ENCODE data around the gene PLEKHA4. TPM values are rescaled to one million over a fixed set of nuclear protein-coding genes. Genes with fewer than 3 reads are reported as not detected.

PLEKHA4 gene
- polyA plus RNA-seq, 3 donors = 0.69 to 1.5 (median 1.1) TPM

- Histone ChIP-seq H3K79me2 (ENCODE audit: insufficient read depth, low read length) (peaks cover 19% of the 10 kb centered on the region), H3K4me2 (replicated peaks; ENCODE audit: extremely low read depth, low read length, poor library complexity, severe bottlenecking) (no peak overlapping the region), H3K36me3 (replicated peaks in 1 of 2; ENCODE audit: control insufficient read depth in 1 of 2, insufficient read depth in 2 of 2, low read length in 2 of 2) (peaks cover 14 to 30% of the 10 kb centered on the region in 2 donors), H2AFZ (ENCODE audit: insufficient read depth, low read depth, low read length, poor library complexity, severe bottlenecking) (no peak overlapping the region), H3K4me1 (ENCODE audit: control insufficient read depth in 1 of 2, insufficient read depth in 2 of 2, low read length in 2 of 2) (peaks cover 30 to 48% of the 10 kb centered on the region in 2 donors), H3K27ac (ENCODE audit: low read depth in 1 of 2, low read length in 2 of 2) (no peak overlapping the region), H3K9ac (ENCODE audit: insufficient read depth, low read length, poor library complexity, severe bottlenecking) (no peak overlapping the region), H3K9me3 (replicated peaks in 1 of 2; ENCODE audit: control insufficient read depth in 1 of 2, insufficient read depth in 1 of 2, low read length in 2 of 2) (peaks cover 6 to 7% of the 10 kb centered on the region in 2 donors), H4K20me1 (ENCODE audit: insufficient read depth, low read length) (peaks cover 66% of the 10 kb centered on the region), H3K27me3 (ENCODE audit: control insufficient read depth in 2 of 2, insufficient read depth in 2 of 2, low read length in 2 of 2) (no peaks in the 10 kb centered on the region), H3K4me3 (replicated peaks in 1 of 3; ENCODE audit: low read depth in 2 of 3, low read length in 3 of 3) (no peak overlapping the region)
- peaks cover 11 to 32% (median 15%) of the 10 kb centered on the region in 7 donors for H3K9me3 Mint-ChIP-seq
- WGBS (ENCODE audit: insufficient coverage) = 93% methylated on average over 3 of the region's 13 CpGs
- H3K4me1 Mint-ChIP-seq = peaks cover 37% of the 10 kb centered on the region
- H3K27me3 Mint-ChIP-seq (ENCODE audit: low read depth in 3 of 3) = peaks cover 1 to 7% (median 1%) of the 10 kb centered on the region in 3 donors
- intact Hi-C loops (cut with micrococcal nuclease) = loop anchor here in 1 of 2 donors (10.0 kb wide), 1 partner anchor 554 kb away; the partner anchor contains the start of gene EMP3
- H3K27ac Mint-ChIP-seq = peak overlapping the region in 3 of 7 donors; percentile 12 to 61 (median 26)
- H3K36me3 Mint-ChIP-seq = peaks cover 32 to 52% of the 10 kb centered on the region in 2 donors
- H3K4me3 Mint-ChIP-seq = no peak overlapping the region
- no peak for DNase-seq
- TF ChIP-seq CTCF (IDR thresholded peaks at IDR 0.05) = no peak
These were observed 10.7 kb upstream of the PLEKHA4 start for GRCh38 chr19:48879025-48879637.

GRCh38 chr19:48878196-48879024, 10.0 kb upstream of the PLEKHA4 start:
- WGBS (ENCODE audit: insufficient coverage) = 52% methylated on average over 5 of the region's 11 CpGs
- H3K36me3 ChIP-seq (replicated peaks in 1 of 2; ENCODE audit: control insufficient read depth in 1 of 2, insufficient read depth in 2 of 2, low read length in 2 of 2) = peaks cover 21 to 35% of the 10 kb centered on the region in 2 donors
- peak overlapping the region; percentile 51 to 100 (median 75) for H3K27ac Mint-ChIP-seq
- H2AFZ ChIP-seq (ENCODE audit: insufficient read depth, low read depth, low read length, poor library complexity, severe bottlenecking) = no peak overlapping the region
- no peak overlapping the region for H3K4me3 Mint-ChIP-seq
- peaks cover 38 to 56% of the 10 kb centered on the region in 2 donors for H3K4me1 ChIP-seq (ENCODE audit: control insufficient read depth in 1 of 2, insufficient read depth in 2 of 2, low read length in 2 of 2)
- peaks cover 44% of the 10 kb centered on the region for H3K4me1 Mint-ChIP-seq
- H3K36me3 Mint-ChIP-seq = peaks cover 39 to 59% of the 10 kb centered on the region in 2 donors
- H4K20me1 ChIP-seq (ENCODE audit: insufficient read depth, low read length) = peaks cover 73% of the 10 kb centered on the region
- no peaks in the 10 kb centered on the region for H3K27me3 ChIP-seq (ENCODE audit: control insufficient read depth in 2 of 2, insufficient read depth in 2 of 2, low read length in 2 of 2)
- peaks cover 6 to 7% of the 10 kb centered on the region in 2 donors for H3K9me3 ChIP-seq (replicated peaks in 1 of 2; ENCODE audit: control insufficient read depth in 1 of 2, insufficient read depth in 1 of 2, low read length in 2 of 2)
- DNase-seq = peak in 2 of 3 donors; percentile 63 to 67
- H3K9me3 Mint-ChIP-seq = peaks cover 12 to 31% (median 16%) of the 10 kb centered on the region in 7 donors
- intact Hi-C loops (cut with micrococcal nuclease) = loop anchor here in 1 of 2 donors (10.0 kb wide), 1 partner anchor 554 kb away; the partner anchor contains the start of gene EMP3
- H3K27me3 Mint-ChIP-seq (ENCODE audit: low read depth in 3 of 3) = peaks cover 0 to 12% (median 1%) of the 10 kb centered on the region in 3 donors
- no peak for TF ChIP-seq CTCF (IDR thresholded peaks at IDR 0.05)
- H3K4me3 ChIP-seq (replicated peaks in 1 of 3; ENCODE audit: low read depth in 2 of 3, low read length in 3 of 3) = no peak overlapping the region
- H3K79me2 ChIP-seq (ENCODE audit: insufficient read depth, low read length) = peaks cover 27% of the 10 kb centered on the region
- no peak overlapping the region for H3K9ac ChIP-seq (ENCODE audit: insufficient read depth, low read length, poor library complexity, severe bottlenecking)
- no peak overlapping the region for H3K4me2 ChIP-seq (replicated peaks; ENCODE audit: extremely low read depth, low read length, poor library complexity, severe bottlenecking)
- H3K27ac ChIP-seq (ENCODE audit: low read depth in 1 of 2, low read length in 2 of 2) = peak overlapping the region; percentile 13 to 48
